Measurements from ENCODE around the gene PACRG.
"Not testable (repeated sequence)": the region's sequence is repeated elsewhere in the genome, so short reads cannot be mapped to it uniquely, and the experiment has no call there.

PACRG gene

DNA sequence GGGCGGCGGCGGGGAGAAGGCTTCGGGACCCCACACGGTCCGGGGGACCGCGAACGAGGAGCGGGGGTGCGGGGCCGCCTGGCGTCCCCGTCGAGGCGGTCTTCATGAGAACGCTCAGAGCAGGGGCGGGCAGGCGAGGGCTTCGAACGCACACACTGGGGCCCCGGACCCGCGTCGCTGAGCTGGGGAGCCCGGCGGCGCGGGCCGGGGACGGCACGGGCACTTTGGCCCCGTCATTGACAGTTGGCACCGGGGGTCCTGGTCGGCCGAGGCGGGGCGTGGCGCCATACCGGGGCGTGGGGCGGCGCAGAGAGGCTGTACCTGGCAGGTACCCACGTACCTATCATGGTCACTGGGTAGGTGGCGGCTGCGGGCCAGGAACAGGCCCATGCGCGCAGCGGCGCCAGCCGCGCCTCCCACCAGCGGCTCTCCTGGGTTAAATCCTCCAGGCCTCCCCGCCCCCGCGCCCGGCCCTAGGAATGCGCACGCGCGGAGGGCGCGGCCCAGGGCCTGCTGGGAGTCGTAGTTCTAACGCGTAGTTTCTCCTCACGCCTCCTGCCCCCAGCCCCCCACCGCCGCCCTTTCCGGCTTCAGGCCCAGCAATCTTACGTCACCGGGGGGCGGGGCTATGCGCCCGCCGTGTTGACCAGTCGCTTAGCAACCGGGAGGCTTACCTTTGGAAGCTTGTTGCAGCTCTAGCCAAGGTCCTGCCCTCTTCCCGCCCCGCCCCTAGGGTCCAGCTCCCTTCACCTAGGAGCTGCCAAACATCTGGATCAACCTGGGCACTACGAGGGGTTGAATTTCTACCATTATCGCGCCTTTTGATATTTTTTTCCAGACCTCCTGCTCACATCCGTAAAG lies at the start of gene PACRG, which contains the start of gene PRKN:
Gene PACRG, plus strand, starts transcription at position 653 of the 861 bp plus-strand sequence.
Gene PRKN, minus strand, starts transcription at position 445 of the 861 bp plus-strand sequence.
- peak; percentile 97 for DNase-seq

GRCh38 chr6:162678896-162679295 lies 48.9 kb upstream of the PACRG start:
- not testable (repeated sequence) for DNase-seq

GRCh38 chr6:162679681-162680080 lies 48.1 kb upstream of the PACRG start:
- no peak for DNase-seq

DNA sequence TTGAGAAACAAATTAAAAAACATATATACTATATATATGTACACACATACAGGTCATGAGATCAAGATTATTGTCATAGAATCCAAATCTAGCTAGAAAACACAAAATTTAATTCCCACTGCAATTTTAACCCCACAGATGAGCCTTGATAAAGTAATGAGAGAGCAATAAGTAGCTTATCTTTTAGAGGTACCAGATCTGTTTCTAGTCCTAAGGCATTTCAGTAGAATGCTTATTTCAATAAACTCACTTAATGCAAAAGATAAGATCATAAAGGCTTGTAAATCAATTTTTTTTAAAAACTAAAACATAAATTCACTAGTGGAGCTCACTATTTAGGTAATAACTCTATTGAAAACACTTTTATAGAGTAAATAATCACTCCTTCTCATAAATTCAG lies 47.4 kb upstream of the PACRG start:
- no peak for DNase-seq

- DNase-seq: no peak
Observed at GRCh38 chr6:162680871-162681270, 46.9 kb upstream of the PACRG start.

DNA sequence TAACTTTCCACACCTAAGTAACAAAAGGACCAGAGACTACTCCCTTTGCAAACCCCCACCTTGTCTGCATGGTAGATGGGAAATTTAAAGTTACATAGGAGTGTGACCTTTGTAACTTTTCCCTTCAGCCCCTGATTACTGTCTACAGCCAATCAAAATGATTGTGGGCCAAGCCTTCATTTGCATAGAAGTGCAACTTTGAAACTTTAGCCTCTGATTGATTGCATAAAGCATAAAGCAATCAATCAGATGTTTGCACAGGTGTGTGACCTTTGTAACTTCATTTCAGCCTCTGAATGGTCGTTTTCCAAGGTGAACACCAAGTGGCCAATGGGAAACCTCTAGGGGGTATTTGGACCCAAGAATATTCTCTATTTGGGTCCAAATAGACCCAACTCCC lies 46.3 kb upstream of the PACRG start:
- no peak for DNase-seq

- no peak for DNase-seq
Observed at GRCh38 chr6:162683135-162683534, 44.6 kb upstream of the PACRG start.

DNA sequence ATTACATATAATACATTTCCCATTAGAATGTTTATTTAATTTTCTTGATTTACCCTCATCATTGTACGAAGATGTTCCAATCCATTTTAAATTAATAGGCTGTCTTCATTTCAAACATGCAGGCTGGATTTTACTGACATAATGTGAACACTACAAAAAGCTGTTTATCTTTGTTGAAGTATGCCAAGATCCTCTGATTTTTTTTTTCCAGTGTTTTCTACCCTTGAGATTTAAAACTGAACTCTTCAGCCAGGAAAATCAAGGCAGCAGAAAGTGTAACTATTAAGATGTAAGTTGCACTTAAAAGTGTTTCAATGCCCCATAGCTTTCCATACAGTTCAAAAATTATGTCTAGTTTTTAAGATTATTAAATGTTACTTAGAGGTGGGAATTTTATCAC lies 43.7 kb upstream of the PACRG start:
- DNase-seq: no peak

- no peak for DNase-seq
Observed at GRCh38 chr6:162684961-162685360, 42.8 kb upstream of the PACRG start.

DNA sequence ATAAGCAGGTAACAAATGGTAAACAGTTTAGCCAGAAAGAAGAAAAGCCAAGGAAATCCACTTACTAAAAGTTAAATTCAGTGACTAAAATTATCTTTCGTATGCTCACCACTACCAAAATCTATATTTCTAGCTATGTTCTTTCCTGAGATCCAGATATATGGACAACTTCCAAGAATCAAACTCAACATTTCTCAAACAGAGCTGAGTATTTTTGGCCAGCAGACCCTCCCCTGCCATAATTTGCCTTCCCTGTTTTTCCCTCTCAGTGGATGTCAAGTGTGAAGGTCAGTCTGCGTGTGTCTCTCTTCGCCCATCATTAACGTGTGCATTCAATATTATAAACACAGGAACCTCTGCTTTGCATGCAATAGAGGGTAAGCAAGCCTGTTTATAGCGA lies 42.2 kb upstream of the PACRG start:
- DNase-seq: no peak

DNA sequence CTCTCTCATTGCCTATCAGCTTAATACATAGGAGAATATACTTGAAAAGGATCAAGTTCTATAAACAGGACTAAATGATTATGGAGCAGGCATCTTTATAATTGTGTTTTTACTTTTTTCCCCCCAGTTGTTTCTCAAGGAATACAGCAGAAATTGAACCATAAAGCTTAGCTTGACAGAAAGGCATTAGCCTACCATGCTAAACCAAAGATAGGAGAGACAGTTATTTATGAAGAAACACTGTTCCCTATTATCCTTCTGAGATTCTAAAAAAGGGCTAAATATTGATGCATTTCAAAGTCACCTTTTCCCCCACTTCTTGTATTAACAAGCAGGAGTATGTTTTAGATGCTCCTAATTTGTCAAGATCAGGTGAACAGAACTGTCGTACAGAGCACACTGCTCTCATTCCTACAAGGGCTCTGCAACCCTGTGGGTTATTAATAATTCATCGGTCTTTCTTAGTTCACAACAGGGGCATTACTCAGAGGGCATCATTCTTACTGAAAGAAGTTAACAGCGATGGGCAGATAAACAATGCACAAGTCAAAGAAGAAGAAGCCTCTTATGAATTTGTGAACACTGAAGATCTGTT lies 38.9 kb upstream of the PACRG start:
- DNase-seq: no peak

DNA sequence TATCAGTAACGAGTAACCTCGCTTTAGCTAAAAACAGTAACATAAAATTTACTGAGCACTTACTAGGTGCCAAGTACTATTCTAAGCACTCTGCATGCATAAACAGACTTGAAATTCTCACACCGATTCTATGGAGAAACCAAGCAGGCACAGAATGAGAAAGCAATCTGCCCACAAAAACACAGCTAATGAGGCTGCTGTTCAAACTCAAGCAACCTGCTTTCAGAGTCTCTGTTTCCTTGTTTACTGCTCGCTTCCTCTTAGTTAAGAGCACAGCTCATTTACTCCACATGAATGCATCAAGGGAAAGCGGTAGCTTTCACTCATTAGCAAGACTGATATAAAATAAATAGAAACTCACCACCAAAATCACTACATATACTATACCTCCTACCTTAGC lies 37.6 kb upstream of the PACRG start:
- DNase-seq: no peak

DNA sequence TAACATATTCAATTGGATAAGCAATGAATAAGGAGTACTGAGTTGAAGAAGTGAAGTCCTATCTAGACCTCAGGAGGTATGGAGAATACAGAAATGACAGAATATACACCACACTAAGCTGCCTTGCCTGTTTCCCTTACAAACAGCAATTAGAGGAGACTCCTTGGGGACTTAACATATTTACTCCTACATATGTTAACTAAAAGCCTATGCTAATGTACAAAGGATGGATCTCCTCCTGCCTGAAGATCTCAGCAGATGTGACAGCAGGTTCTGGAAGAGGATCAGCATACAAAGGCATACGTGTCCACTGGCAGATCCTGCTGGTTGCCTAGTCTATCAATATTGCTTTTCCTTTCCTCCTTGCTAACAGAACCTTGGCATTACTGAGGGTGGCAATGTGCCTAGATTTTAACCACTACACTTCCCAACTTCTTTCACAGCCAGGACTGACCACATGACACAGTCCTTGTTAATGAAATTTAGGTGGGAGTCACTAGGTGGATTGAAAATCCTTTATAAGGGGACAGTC lies 29.8 kb upstream of the PACRG start:
- no peak for DNase-seq

DNA sequence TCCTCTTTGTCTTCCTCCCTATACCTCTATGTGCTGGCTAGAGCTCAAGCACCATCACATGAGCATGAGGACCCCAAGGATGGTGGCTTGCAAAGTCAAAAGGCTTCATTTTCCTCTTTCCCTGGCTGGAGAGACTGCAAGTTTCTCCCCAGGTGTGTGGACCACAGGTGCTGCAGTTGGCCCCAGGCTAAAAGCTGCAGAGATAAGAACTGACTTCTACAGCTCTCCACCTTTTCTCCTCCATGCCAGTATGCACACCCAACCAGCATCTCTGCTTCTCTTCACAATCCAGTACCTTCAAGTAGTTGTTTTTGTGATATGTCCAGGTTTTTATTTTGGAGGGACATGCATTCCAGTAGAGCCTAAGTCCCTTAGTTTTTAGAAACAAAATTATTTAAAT lies 29.3 kb upstream of the PACRG start:
- DNase-seq: no peak

GRCh38 chr6:162699961-162700360 lies 27.8 kb upstream of the PACRG start:
- DNase-seq: no peak

- DNase-seq: no peak
Observed at GRCh38 chr6:162700966-162701365, 26.8 kb upstream of the PACRG start.

DNA sequence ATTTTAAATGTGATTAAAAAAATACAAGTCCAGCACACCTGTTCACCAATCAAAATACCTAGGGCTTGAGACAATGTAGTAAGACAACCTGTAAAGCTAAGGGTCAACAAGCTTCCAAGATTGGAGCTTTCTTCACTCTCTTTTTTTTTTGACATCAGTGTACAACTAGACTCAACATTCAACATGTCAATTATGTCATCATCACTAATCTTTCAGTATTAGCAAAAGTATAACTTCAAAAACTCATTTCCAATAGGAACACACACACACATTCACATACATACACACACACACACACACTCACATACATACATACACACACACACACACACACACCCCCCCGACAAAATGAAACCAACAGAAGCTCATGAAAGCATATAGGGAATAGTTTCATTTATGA lies 26.2 kb upstream of the PACRG start:
- no peak for DNase-seq

DNA sequence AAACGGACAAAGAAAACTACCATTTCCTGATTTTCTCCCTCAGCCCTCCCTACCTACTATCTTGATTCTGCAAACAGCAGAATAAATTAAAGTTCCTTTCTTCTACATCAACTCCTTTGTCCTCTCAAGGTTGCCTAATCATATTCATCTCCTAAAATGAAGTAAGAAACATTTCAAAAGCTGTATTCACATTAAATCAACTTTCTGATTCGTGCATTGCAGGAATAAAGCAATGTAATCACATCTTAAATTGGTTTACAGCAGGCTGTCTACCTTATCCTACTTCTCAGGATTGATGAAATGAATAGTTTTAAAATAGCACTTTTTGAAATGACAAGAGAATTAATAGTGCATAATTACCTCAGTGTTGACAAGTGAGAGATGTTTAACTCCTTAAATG lies 25.3 kb upstream of the PACRG start:
- DNase-seq: no peak

DNA sequence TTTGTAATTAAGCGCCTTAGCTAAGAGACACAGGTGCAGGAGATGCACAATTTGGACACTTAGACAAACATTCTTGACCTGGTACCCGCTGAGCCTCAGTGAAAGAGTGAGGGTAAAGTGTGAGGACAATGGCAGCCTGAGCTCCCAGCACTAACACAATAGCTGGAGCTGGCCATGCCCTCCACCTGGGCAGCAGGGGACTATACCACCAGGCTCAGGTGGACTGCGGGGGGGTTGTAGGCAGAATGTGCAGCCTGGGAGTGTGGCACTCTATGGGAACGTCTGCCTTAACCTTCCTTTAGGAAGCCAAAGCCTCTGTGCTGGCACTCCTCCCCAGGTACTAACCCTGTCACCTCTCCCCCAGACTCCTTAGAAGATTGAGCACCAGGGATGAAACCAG lies 23.8 kb upstream of the PACRG start:
- peak; percentile 32 for DNase-seq

DNA sequence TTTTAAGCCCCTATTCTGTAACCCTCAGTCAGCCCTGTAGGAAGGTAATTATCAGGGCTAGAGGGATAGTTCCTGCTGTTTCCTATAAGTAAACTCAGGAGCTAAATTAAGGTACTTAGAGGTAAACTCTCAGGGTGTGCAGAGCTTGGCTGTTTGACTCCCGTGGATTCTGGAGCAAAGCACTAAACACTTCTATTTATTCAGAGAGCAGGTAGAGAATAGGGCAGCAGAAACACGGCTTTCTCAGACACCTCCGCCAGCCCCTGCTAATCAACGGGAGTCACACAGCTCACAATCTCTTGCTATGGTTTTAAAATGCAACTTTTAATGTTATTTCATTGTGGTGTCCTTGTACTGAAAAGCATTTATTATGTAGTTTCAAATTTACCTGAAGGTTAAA lies 22.0 kb upstream of the PACRG start:
- DNase-seq: peak; percentile 67

DNA sequence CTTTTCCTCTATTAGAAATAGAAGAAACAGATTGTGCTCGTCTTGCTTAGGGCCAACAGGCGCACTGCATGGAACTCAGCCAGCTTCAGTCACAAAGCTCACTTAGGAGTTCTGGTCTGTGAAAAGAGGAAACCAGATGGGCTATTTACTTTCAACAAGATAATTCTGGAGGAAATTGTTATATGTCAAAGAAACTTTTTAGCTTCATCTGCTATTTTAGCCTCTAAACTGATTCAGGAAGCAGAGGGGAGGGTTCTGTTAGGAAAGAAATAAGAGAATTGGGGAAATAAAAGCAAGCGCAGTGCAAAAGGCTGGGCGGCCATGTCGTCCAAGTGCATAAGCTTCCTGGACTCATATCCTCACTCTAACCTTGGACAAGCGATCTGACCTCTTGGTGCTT lies 21.5 kb upstream of the PACRG start:
- DNase-seq: no peak

DNA sequence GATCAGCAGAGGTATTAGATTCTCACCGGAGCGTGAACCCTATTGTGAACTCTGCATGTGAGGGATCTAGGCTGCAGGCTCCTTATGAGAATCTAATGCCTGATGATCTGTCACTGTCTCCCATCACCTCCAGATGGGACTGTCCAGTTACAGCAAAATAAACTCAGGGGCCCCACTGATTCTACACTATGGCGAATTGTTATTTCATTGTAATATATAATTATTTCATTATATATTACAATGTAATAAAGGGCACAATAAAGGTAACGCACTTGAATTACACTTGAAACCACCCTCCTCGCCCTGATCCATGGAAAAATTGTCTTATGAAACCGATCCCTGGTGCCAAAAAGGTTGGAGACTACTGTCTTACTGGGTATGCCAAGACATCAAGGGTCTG lies 18.8 kb upstream of the PACRG start:
- no peak for DNase-seq

GRCh38 chr6:162709431-162709830 lies 18.3 kb upstream of the PACRG start:
- no peak for DNase-seq

GRCh38 chr6:162710419-162710818 lies 17.4 kb upstream of the PACRG start:
- DNase-seq: no peak

Measured in NCI-H748 treated with DMSO at 0.1 percent for 48 hours (cell line).